SHP77 (cell line): ENCODE measurements around the gene EPHA7.

Source experiments
- DNase-seq, 2 experiments: peaks; one replicate each; lab custom pipeline; 2025; lab: John Stamatoyannopoulos, UW

The EPHA7 gene

DNA sequence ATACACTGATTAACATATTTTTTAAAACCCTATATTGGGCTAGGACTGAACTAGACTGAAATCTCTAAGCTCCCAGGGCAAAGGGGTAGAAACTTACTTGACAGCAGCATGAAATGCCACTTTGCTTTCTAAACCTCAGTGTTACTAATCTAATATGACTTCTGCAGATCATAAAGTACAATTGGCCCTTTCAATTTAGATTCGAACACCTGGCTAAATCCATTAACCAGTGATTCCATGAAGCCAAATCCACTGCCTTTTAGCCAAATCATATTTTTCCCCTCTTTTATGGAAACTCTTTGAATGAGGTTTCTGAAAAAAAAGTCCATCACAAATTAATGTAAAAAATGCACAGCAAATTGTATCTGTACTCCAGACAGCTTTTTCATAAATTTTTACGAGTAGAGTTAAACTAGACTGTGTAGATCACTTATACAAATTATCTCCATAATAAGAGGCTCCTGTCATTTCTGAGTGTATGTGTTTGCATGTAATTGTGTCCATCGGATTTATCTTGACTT lies 25.7 kb downstream of the EPHA7 start:
- no peak for DNase-seq

DNA sequence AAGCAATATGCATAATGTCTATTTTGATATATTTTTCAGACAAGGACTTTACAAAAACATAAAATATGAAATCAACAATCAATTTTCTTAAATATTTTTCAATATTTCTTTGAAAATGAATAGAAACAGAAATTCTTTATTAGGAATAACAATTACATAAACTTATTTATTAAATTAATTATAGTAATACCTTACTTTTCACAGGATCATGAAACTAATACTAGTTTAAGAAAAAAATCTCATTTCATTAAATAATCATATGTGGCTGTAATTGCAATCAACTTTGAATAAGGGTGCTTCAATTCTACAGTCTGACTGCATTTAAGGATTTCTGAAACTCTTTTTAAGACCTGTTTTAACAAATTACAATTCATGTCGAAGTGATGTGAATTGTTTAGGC lies 26.6 kb downstream of the EPHA7 start:
- DNase-seq = no peak

DNA sequence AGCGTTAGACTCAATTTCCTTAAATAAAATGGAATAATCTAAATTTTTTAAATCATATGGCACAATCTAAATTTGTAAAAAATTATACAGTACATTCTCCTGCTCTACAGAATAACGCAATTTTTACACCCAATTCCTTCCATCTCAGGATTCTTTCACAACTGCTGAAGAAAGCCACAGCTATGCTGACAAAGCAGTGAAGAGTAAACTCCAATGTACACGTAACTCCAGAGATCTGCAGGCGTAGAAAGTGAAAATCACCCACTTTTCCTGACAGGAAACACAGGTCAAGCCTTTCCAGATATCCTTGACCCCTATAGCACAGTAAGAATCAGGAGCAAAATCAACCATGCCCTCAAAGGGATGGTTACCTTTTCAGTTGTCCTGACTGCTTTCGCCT lies 27.4 kb downstream of the EPHA7 start:
- DNase-seq = no peak

DNA sequence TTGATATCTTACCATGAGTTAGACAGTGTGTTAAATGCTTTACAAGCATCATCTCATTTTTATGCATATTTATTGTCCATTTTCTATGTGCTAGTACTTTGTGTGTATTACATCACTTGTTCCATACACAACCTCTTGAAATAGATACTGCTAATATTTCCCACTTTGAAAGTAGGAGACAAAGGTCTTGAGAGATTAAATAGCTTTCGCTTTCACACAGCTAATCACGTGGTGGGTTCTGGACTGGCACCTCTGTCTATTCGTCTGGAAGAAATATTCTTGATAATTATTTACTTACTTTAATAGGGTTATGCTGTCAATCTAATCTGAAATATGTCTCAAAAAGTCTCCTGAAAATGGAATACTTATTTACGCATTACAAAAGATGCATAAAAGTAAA lies 30.2 kb downstream of the EPHA7 start:
- DNase-seq = no peak

DNA sequence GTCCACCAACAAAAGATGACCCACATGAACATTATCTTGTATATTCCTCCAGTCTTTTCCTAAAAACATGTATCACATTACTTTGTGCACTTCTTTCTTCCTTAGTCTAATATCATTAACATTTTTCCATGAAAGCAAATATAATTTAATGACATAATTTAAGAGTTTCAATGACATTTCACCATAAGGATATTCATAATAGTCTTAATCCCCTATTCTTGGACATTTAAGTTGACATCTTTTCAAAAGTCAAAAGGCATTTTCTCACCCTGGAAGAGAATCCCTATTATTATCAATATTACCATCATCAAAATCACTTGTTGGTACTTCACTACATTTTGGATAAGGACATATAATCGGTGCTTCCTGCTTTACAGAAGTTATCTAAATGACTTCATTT lies 31.3 kb downstream of the EPHA7 start:
- DNase-seq = no peak

DNA sequence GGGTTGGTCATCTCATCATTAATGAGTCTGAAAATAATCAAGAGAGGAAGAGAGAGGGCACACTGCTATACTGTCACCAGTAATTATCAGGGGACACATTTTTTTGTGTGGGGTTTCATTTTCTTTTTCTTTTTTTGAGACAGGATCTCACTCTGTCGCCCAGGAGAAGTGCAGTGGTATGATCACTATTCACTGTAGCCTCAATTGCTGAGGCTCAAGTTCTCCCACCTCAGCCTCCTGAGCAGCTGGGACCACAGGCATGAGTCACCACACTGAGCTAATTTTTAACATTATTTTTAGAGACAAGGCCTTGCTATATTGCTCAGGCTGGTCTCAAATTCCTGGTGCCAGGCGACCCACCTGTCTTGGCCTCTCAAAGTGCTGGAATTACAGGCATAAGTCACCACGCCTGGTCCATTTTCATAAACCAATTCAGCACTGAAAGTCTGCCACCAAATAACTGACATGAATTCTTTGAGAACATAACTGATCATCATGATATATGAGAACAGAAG lies 43.3 kb downstream of the EPHA7 start:
- no peak for DNase-seq

DNA sequence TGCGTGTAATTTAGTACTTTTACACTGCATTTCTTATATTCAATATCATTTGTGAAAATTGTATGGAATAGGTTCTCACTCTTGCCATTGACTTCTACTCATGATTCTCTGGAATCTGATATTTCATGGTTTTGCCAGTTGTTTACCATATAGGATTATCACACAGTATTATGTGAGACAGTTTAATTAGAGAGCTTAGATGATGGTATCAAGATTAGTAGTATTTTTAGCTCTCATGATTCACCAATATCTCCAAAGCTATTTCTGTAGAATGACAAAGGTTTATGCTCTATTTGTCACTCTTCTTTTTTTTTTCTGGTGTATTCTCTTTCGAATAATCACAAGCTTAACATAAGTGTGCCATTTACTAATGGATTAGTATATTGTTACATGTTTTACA lies 45.9 kb downstream of the EPHA7 start:
- DNase-seq = no peak

DNA sequence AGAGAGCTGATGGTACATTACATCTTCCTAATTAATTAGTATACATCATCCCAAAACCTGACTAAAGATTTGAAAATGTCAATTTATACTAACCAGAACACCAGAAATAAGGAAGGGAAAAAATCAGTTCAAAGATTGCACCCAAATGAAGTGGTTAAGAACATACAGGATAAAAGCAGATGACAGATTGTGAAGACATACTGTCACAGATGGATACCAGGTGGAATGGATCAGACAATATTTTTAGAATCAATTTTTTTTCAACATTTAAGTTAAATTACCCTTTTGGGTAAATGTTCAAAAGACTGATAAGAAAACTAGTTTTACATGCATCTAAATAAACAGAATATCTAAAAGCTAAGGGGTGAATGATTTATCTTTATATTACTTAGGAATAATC lies 47.6 kb downstream of the EPHA7 start:
- DNase-seq = no peak

DNA sequence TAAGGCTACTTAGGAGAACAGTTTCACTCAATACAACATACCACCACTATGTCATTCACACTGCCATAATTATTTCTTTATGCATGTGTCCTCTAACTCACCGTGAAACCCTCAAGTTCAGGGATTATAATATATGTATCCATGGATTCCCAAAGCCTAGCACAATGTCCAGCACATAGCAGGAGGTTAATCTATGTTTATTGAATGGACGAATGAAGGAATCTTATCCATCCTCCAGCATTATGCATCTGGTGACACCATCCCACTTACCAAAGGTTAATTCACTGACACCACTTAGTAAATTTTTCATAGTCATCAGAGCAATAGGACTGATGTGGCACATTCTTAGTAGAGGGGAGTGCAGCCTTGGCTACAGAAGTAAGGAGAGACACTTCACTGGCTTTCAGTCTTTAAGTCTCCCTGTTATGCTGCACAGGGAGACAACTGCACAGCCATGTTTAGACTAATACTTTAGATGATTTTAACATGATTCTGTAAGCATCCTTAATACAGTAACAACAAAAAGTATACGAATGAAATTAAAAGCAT lies 49.7 kb downstream of the EPHA7 start:
- DNase-seq = no peak

DNA sequence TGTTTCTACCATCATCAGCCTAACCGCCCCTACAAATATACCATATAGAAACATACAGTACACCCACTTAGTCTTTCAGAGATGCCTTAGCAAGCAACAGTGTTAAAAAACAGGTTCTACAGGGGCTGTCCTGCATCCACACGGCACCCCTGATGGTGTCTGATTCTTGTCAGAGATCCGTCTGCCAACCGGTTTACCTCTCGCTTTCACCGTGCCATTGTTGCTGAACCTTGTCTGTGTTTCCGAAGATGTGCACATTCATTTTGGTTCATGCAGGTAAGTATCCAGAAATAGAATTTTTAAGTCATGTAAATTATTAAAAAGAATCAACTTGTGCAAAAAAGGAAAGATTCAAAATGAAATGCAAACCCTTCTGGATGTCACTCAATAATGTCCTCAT lies 52.9 kb downstream of the EPHA7 start:
- no peak for DNase-seq

DNA sequence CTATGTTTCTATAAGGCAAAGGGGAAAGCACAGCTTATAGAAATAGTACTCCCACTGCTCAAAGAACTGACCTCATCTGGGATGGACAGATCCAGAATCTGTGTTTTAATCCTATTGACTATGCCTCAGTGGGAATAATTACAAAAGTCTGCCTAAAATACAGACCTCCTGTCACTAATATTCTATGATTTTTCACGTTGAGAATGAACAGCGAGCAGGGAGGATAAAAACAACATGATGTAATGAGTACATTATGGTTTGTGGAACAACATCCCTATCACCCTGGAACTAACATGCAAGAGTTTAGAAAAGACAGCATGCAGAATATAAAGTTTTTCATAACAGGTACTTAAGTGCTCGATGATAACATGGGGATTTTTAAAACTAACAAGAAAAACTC lies 53.9 kb downstream of the EPHA7 start:
- no peak for DNase-seq

DNA sequence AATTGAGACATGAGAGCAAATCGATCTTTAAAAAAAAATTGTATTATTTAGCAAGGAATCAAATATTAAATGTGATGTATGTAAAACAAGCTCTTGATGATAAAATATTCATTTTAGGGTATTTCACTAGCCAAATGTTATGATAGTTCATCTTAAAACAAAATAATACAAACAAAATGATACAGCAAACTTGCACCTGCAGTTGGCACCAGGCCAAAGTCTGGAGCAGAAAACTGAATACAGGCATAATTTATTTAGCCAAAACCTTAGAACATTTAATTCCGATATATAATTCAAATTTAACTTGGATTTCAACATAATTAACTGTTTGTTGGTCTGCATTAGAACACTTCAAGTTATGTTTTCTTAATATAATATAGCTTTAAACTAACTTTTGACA lies 60.9 kb downstream of the EPHA7 start:
- DNase-seq = no peak

DNA sequence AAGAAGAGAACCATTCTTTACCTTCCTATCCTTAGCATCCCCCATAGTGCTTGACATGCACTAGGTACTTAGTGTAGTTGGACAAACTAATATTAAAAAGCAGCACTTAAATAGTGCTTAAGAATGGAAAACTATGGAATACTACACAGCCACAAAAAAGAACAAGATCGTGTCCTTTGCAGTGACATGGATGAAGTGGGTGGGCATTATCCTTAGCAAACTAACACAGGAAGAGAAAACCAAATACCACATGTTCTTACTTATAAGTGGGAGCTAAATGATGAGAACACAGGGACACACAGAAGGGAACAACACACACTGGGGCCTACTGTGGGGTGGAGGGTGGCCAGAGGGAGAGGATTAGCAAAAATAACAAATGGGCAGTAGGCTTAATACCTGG lies 66.8 kb downstream of the EPHA7 start:
- DNase-seq = no peak

DNA sequence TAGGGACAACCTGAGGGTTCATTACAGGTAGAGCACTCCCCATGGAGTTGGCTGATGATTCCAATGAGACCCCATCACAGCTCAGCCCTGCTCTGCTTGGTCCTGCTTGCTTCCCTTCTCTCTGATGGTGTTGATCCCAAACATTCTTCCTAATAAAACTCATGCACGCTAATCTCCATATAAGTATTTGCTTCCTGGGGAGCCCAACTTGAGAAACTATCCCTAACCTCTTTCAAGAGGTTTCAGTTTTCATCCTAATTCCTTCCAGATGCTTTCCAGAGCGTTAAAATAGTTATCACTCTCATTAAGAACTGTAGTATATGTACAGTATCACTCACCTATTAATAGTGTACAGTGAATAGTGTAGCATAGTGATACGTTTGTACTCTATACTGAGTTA lies 68.1 kb downstream of the EPHA7 start:
- no peak for DNase-seq

DNA sequence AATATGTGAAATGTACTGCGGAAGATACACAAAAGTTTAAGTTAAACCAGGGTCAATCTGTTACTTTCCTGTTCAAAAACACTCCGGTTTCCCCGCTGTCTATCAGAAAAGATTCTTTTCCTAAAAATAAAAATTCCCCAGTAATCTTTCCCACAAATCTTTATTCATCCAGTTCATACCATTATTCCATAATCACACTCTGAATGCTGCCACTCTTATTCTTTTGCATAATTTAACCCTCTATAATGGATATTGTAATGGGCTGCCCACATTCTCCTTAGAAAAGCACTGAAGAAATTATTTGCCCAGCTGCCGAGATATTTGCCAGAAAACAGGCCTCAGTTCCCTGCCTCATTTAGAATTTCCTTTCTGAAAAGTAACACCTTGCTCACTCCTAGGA lies 68.6 kb downstream of the EPHA7 start:
- no peak for DNase-seq

DNA sequence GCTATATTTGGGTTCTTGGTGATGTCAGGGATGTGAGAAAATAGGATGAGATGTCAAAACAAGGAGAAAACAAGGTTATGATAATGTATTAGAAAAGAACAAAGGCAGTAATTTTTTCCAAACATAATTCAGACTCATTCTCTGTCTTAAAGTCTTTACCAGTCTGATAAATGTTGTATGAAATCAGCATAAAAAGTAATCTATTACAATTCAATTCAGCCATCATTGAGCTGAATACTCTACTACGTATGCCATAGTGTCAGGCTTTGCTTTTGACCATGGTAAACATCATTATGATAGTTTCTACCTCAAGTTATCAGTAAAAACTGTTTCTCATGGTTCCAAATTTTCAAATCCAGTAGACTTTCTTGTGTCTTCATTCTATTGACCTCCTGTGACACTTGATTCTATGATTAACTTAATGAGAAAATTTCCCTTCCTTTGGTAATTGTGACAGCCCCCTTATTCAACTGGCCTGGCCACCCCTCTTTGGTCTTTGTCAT lies 75.0 kb downstream of the EPHA7 start:
- no peak for DNase-seq

DNA sequence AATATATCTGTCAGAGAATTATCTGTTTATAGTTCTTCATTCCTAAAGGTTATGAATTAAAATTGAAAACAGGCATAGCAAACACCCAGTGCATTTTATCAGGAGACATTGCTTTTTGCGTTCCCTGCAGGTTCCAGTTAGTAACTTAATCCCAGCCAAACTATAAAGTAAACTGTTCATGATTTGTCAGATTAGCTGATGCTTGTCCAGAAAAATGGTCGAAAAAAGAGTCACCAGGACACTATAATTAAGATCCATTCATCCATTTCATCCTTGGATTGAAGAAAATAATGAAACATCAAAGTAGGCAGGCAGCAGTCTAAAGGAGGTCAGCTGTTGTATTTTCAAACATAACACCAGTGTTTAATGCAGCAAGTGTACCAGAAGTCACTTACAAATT lies 75.9 kb downstream of the EPHA7 start:
- DNase-seq = no peak

DNA sequence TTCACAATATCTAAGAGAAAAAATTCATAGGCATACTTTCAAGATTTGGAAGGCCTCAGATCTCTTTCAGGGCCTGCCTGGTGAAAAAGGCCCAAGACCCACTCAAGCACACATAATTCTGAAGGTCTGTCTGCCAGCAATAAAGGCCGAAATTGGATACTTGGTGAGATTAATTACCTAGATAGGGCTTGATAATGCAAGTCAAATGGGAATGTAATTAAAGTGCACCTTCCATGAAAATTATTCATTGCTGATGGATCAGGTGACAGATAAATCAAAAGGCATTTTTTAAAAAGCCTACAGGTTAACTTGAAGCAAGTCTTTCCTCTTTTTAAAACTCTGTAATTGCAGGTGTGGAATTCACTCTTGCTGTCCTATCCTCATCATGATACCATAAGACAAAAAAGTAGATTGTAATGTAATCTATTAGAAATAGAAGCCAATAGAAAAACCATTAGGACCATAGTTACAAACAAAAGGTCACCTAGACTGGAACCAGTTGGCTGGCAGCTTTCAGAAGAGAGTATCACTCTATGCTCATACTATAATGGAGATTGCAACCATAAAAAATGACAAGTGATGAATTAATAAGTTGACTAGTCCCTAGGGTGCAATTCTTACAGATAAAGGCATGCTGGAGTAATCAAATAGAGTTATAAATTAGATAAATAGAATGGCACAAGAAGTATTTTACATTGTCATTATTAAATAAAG lies 77.3 kb downstream of the EPHA7 start:
- no peak for DNase-seq

DNA sequence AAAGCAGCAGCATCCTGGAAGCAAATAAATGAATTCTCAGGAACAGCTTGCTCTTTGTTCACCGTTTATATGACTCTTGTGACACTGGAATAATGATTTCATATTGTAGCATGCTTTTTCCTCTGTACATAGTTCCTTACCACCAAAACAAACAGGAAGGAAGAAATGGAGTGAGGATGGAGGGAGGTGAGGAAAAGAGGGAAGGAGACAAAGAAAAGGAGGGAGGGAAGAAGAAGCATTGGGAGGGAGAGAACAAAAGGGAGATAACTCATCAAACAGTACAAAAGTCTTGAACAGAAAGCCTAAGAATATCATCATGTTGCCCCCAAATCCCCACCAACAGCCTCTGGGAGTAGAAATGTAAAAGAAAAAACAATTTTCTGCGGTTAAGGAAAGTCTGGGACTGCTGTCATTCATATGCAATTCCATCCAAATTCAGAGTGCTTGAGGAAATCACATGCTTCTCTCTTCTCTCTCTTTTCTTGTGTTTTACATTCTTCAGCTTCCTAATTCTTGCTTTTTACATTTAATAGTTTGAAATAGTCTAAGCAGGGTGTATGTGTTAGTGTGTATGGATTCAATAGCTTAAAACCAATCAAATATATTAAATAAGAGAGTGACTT lies 81.5 kb downstream of the EPHA7 start:
- DNase-seq = no peak

DNA sequence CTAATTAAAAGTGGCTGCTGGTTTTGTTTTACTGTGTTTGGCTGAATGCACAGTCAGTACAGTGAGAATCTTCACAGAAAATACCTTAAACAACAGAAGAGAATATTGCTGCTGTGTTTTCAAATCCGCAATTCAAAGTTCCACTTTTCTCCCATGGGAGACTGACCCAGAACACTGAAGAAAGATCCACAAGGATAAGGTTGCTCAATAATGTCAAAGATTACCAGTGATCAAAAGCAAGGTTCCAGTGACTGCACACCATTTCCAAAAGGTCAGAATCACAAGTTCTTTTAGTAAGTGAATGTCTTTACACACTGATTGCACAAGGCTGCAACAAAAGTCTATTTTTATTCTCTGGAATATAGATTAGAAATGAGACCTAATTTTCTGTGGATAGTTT lies 82.3 kb downstream of the EPHA7 start:
- DNase-seq = no peak

DNA sequence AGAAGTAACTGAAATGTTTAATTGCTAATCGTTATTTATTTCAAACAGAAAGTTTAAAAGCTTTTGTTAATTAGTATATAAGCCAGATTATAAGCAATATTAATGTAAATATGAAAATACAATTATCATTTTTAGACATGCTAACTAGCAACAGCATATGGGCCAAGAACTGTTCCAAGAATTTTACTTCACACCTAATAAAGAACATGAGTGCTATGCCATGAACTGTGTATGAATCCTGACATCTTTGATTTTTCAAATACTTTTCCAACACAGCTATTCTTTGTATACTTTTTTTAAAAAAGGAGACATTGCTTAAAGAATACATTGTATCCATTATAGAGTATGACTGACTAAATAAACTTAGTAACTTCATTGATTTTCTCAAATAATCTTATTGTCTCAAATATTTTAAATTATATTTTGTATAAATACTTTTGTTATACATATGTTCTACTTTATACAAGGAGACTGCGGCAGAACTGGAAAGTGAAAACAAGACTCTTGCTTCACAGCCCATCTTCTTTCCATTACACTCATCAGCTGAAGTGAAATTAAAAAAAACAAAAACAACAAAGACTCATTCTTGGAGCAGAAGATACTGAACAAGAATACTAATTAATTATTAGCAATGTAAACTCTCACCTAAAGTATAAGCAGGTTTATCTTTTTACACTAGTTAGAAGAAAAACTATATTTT lies 89.9 kb downstream of the EPHA7 start:
- DNase-seq = no peak

DNA sequence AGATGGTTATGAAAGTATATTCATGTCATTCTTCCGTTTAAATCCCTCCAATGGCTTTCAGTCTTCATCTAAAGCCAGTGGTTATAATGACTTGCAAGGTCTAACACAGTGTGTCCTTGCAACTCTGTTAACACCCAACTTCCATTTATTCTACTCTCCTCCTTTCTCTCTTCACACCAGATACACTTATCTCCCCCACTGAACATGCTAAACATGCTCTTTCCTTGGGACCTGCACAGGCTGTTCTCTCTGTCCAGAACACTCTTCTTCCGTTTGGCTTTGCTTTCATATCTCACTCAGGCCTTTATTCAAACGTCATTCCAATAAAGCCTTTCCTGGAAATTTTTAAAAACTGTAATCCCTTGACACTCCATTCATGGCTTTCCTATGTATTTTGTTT lies 91.5 kb downstream of the EPHA7 start:
- DNase-seq = no peak

DNA sequence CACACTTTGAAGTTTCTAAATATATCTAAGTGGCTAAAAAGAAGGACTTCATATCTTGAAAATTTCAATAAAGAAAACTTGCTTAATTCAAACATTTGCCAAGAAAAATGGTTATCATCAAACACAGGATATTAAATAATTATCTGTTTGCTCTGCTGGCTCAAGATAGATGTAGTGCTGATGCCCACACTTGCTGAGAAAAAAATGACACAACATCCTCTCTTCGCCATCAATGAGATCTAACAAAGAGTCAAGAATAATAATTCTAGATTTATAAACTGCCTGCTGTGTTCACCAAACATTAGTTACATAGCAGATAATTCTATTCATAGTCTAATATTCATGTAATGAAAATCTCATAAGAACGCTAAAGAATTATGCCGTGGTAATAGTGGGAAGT lies 93.6 kb downstream of the EPHA7 start:
- no peak for DNase-seq
